ENCODE data around the gene SNX8.

GRCh38 chr7:2251841-2252771, 62.1 kb downstream of the SNX8 start:
- TF ChIP-seq, protein P1, sequence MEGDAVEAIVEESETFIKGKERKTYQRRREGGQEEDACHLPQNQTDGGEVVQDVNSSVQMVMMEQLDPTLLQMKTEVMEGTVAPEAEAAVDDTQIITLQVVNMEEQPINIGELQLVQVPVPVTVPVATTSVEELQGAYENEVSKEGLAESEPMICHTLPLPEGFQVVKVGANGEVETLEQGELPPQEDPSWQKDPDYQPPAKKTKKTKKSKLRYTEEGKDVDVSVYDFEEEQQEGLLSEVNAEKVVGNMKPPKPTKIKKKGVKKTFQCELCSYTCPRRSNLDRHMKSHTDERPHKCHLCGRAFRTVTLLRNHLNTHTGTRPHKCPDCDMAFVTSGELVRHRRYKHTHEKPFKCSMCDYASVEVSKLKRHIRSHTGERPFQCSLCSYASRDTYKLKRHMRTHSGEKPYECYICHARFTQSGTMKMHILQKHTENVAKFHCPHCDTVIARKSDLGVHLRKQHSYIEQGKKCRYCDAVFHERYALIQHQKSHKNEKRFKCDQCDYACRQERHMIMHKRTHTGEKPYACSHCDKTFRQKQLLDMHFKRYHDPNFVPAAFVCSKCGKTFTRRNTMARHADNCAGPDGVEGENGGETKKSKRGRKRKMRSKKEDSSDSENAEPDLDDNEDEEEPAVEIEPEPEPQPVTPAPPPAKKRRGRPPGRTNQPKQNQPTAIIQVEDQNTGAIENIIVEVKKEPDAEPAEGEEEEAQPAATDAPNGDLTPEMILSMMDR (IDR thresholded peaks at IDR 0.05; ENCODE audit: low read depth, low read length, poor library complexity, severe bottlenecking) = no peak
- no peak for TF ChIP-seq EZH2phosphoT487 (IDR thresholded peaks at IDR 0.05; ENCODE audit: borderline replicate concordance, low read length)
